GM19351 (cell line): ENCODE measurements around the gene XPO5.
A peak's percentile ranks its signal among the peaks of the same experiment; 100 is the strongest.
"Not testable (repeated sequence)": the region's sequence is repeated elsewhere in the genome, so short reads cannot be mapped to it uniquely, and the experiment has no call there.

Source experiments
- ATAC-seq: cut with Tn5 transposase; IDR thresholded peaks from one replicate; pipeline ENCODE4 v1.9.1; 2021; ENCODE audit warnings: mild to moderate bottlenecking, moderate library complexity; ENCODE audit not compliant: unreplicated experiment

Gene XPO5

DNA sequence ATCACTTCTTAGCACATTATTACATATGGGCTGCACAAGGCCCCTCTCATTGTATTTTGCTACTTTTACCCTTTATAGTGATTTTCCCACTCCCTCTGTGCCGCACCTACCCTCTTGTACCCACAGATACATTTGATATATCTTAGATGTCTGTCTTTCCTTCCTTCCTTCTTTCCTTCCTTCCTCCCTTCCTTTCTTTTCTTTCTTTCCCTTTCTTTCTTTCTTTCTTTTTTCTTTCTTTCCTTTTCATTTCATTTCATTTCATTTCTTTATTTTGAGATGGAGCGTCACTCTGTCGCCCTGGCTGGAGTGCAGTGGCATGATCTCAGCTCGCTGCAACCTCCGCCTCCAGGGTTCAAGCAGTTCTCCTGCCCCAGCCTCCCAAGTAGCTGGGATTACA lies 12.4 kb upstream of the XPO5 start:
- no peak for ATAC-seq

DNA sequence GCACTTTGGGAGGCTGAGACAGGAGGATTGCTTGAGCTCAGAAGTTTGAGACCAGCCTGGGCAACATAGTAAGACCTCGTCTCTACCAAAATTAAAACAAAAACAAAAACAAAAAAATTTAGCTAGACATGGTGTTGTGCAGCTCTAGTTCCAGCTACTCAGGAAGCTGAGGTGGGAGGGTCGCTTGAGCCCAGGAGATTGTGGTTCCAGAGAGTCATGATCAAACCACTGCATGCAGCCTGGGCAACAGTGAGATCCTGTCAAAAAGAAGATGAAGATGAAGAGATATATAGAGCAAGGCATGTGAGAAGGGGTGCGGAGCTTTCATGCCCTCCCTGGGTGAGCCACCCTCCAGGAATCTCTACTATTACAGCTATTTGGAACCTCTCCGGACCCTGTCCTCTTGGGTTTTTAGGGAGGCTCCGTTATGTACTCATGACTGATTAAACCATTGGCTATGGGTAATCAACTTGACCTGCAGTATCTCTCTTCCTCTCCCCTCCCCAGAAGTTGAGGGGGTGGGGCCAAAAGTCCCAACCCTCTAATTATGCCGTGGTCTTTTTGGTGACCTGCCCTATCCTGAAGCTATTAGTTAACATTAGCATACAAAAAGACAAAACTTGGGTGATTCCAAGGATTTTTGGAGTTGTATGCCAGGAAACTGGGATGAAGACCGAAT lies 9.2 kb upstream of the XPO5 start:
- no peak for ATAC-seq

DNA sequence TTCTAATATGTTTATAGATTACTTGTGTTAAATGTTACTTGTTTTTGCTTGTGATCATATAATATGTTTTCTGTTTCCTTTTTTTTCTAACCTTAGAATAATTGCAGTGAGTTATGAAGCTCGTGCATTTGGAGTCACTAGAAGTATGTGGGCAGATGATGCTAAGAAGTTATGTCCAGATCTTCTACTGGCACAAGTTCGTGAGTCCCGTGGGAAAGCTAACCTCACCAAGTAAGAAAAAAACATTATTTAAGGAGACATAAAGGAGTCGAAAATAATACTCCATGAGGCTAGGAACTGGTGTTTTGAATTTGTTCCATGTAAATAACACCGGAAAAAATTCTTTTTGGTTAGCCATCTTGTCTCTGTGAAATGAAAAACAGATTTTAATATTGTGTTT lies 7.1 kb upstream of the XPO5 start:
- ATAC-seq, result no peak

DNA sequence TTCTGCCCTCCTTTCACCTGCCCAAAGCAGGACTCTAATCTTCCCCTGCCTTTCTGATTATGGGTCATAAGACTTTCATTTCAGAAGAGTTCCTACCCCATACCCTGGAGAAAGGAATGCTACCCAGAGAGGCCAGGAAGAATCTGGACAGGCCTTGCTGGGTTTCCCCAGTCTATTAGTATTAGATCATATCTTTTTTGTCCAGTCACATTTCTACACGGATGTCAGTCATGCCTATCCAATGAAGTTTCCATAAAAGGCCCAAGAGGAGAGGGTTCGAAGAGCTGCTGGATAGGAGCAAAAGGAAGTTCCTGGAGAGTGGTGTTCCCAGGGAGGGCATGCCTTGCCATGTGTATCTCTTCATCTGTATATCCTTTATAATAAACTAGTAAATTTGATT lies 3.3 kb upstream of the XPO5 start:
- no peak for ATAC-seq

DNA sequence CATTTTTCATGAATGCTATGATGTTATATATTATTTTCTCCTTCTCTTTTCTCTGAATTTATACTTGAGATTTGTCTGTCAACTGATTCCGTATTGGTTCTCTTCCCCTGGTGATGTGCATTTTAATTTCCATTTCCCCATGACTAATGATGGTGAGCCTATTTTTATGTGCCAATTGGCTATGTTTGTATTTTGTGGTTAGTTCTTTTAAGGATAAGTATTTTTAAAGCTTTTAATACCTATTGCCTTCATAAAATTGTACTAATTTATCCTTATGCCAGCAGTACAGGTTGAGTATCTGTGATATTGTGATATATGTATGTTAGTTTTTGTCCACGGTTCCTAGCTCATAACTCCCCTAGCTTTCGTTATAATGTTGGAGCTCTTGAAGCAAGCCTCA lies 2.9 kb upstream of the XPO5 start:
- no peak for ATAC-seq

DNA sequence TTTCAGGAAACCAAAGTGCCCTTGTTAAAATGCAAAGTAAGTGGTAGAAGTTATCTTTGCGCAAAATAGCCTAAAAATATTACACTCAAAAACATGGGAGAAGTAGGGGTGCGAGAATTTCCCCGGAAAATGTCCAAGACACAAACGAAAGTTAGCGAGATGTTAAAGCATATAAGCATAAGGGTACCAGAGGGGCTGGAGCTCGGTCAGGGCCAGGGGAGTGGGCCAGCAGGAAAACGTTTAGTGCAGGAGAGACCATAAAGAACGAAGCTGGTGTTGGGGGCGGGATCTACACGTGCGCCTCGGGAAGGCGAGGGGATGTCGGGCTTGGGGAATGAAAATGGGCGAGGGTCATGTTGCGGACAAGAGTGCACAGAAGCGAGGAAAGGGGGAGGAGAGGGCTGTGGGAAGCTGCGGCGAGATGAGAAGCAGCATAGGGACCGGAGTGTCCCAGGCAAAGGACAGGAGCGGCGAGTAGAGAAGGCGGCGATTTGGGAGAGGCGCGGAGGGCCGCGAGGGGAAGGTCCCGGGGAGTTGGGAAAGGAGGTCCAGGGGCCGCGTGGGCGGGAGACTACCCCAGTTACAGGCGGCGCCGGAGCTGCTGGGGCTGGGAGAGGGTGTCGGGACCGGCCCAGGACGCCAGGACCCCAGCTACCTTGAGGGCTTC lies 600 bp downstream of the XPO5 start:
- ATAC-seq, result no peak

DNA sequence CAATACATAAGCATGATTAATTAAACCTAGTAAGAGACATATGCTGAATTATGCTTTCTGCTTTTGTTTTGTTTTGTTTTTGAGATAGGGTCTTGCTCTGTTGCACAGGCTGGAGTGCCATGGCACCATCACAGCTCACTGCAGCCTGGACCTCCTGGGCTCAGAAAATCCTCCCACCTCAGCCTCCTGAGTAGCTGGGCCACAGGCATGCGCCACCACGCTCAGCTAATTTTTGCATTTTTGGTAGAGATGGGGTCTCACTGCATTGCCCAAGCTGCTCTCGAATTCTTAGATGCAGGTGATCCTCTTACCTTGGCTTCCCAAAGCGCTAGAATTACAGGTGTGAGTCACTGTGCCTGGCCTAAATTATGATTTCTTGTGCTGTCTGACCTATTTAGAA lies 3.8 kb downstream of the XPO5 start:
- ATAC-seq, result no peak

DNA sequence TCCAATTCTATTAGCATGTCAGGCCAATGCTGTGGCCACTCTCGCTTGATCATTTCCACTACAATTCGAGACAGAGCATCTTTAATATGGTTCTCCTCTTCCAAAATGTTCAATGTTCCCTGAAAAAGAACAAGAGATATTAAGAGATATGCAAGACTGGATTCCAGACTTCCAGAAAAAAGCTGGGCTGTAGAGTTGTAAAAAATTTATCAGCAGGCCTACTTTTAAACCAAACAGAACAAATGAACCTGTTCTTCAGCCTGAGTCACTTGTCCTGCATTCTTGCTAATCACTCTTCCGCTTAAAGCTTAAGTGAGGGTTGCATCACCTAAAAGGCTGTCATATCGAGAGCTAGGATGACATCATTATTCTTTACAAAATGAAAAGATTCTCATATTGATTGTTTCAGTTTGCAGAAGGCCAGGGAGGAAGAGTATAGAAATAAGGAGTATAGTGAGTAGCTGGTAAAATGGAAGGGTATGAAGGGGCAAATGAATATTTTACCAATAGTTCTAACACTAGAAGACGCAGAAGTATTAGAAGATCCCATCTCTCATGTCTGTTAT lies 4.9 kb downstream of the XPO5 start:
- peak; percentile 35 for ATAC-seq

DNA sequence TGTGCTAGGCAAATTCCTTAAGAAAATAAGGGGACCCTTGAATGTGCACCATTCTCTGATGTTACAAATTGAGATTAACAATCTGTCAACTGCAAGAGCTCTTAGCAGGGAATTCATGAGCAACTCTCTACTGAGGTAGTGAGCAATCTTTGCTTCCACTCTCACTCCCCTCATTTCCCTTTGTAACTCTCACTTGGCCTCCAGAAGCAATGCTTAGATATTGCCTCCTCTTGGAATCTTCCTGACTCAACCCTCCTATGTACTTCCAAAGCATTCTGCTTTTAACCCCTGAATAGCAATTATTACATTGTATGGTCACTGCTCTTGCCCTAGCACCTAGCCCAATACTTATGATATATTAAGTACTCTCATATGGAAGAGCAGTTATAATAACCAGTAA lies 16.5 kb downstream of the XPO5 start:
- ATAC-seq, result no peak

DNA sequence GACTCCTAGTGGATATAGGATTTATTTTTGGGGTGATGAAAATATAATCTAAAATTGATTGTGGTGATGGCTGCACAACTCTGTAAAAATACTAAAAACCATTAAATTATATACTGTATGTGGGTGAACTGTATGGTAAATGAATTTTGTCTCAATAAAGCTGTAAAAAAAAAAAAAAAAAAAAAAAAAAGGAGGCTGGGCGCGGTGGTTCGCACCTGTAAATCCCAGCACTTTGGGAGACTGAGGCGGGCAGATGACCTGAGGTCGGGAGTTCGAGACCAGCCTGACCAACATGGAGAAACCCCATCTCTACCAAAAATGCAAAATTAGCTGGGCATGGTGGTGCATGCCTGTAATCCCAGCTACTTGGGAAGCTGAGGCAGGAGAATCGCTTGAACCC lies 18.2 kb downstream of the XPO5 start:
- ATAC-seq, result not testable (repeated sequence)

DNA sequence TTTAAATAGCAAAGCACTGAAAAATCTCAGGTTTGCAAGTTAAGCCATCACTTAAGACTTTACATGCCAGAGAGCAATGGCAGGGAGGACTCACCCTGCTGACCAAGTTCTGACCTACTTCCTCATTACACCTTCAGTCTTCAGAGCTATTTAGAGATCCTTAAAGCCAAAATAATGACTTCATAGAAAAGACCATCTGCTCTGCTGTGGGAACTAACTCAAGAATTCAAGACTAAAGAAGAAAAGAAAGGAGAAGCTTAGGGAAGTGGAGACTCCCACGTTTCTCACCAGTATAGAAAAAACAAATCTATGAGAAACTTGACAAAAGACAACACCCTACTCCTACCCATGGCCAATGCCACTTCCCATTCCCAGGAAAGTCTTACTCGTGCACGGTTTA lies 28.6 kb downstream of the XPO5 start:
- no peak for ATAC-seq

DNA sequence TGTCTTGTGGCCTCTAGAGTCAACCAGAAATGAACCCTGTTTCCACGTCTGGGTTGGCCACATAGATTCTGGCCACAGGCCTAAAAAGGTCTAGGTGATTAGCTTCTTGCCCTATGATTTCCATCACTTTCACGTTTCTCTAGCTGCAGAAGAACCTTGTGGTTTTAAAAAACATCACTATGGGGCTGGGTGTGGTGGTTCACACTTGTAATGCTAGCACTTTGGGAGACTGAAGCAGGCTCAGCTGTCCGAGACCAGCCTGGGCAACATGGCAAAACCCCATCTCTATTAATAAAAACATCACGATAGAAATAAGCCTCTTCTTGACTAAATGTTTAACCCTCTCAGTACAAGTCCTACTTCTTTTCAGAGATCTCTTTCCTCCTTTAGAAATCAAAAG lies 31.4 kb downstream of the XPO5 start:
- no peak for ATAC-seq

DNA sequence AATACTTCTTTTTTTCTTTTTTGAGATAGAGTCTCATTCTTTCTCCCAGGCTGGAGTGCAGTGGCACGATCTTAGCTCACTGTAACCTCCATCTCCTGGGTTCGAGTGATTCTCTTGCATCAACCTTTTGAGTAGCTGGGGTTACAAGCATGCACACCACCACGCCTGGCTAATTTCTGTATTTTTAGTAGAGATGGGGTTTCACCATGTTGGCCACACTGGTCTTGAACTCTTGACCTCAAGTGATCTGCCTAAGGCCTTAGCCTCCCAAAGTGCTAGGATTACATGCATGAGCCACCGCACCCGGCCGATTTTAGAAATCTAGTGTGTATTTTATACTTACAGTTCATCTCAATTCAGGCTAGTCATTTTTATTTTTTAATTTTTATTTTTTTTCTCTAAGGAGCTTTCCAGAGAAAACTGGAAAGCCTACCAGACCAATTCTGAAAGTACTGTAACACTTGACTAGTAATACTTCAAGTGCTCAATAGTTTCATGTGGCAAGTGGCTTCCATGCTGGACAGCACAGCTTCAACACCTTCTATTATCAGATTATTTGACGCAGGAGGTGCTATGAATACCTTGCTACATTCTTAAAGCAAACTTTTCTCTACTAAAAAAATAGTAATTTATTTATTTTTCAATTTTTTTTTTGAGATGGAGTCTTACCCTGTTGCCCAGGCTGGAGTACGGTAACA lies 33.9 kb downstream of the XPO5 start:
- peak; percentile 76 for ATAC-seq

DNA sequence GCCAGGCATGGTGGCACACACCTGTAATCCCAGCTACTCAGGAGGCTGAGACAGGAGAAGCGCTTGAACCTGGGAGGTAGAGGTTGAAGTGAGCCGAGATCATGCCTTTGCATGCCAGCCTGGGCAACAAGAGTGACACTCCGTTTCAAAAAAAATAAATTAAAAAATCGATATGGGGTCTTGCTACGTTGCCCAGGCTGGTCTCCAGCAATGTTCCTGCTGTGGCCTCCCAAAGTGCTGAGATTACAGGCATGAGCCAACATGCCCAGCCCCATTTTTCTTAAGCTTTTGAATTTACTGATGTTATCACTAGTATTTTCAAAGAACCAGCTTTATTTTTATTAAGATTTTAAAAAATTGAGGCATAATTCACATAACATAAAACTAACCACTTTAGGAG lies 35.3 kb downstream of the XPO5 start:
- no peak for ATAC-seq

DNA sequence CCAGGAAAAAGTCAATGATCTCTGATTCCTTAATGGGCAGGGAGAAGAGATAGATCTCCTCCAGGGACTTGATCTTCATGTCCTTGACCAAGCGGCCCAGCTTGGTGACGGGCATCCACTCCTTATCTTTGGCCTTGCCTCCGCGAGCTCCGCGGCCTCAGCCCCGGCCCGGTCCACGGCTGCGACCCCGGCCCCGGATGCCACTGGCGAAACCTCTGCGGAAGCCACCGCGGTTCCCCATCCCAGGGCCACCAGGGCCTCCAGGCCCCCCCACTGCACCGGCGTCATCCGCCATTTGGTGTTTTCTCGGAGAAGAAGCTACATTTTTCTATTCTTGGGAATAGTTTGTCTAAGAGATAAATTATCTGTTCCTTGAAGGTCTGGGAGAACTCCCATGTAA lies 36.4 kb downstream of the XPO5 start:
- ATAC-seq, result not testable (repeated sequence)

DNA sequence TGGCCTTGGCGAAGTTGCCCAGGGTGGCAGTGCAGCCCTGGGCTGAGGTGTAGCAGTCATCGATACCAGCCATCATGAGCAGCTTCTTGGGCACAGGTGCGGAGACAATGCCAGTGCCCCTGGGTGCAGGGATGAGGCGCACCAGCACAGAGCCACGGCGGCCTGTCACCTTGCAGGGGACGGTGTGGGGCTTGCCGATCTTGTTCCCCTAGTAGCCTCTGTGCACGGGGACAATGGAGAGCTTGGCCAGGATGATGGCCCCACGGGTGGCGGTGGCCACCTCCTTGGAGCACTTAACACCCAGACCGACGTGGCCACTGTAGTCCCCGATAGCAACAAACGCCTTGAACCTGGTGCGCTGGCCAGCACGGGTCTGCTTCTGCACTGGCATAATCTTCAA lies 36.9 kb downstream of the XPO5 start:
- not testable (repeated sequence) for ATAC-seq

DNA sequence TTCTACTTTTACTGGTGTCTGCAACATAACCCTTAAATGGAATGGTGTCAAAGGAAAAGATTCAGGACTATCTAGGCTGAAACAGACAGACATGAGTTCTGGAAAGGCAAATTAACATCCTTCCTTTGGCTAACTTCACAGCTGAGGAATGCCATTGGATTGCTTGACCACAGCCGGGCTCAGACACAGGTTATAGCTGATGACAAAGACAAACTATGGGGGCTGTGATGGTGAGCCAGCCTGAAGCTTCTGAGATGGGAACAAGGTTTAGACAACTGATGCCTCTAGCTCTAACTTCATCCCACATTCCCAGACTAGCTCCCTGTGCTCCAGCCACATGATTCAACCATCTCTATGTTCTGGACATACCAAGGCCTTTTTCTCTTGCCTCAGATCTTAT lies 43.6 kb downstream of the XPO5 start:
- no peak for ATAC-seq

DNA sequence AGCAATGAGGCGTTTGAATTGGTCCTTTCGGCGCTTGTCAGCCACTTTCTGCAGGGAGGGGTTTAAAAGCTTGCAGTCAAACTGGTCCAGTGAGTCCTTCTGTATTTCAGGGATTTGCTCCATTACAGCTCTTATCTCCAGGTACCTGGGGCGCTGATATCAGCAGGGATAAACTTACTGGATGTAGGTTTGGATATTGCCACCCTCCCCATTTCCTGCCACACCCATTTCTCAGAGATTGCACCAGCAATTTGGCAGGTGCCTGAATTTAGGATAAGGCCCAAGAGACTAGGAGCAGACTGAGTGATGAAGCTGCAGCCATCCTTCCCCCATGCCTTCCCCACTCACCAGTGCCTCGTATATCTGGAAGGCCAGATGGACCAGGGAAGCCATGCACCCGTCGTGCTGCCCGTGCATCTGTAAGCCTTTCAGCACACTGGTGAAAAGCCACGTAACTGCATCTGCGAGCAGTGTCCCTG lies 51.3 kb downstream of the XPO5 start:
- no peak for ATAC-seq

DNA sequence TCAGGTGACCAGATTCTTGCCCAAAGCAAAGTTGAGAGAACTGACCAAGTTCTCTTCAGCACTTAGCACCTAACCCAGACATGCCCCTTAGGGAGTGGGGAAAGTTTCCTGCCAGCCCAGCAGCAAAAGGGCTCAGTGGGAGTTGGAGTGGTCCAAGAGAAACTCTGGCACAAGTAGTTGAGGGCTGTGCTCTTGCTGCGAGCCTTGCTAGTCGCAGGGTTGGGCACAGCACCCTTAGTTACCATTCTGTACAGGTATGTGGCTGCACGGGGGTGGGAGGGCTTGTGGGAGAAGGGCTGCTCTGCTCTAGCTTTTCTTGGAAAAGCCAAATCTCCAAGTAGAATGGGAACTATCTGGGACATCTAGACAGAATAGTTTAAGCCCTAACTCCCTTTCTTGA lies 52.6 kb downstream of the XPO5 start:
- ATAC-seq, result no peak

DNA sequence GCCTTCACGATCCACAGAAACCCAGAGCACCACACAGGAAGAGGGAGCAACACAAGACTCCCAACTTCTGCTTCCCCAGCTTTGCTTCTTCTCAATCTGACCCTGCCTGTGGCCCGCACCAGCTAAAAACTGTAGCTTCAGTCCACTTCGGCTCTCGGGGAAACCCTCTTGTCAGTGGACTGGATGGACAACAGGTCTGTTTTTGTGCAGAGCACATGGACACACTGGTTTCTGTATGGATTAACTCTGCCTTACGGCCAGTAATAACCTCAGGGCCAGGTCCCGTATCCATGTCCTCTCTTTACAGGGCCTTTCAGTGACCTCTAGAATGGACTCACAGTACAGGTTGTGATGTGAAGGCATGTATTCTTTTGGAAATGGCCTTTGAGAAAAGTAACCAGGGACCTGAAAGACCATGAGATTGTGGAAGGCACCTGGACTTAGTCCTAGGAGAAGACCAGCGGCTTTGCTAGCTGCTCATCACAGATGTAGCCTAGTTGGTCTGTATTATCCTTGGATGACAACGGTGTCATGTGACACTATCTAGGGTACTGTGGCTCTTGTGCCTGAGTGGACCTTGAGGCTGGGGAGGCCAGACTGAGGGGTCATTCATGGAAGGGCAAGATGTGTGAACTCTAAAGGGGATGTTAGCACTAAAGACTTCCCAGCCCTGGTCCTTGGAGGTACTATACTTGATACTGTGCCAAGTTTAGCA lies 53.1 kb downstream of the XPO5 start:
- ATAC-seq, result no peak

DNA sequence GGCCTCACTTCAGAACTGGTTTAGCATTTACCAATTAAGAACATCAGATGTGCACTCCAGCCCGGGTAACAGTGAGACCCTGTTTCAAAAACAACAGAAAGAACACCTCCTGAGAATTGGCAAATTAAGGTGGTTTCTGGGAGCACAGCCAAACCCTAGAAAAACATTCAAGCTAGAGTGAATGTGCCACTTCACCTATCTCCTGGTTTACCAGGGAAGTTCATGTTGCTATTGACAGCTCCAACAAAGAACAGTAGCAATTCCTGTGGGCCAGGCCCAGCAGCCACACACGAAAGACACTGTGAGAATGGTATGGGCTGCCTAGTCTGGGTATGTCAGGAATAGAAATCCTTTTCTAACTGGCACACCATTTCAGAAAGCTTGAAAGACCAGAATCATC lies 54.0 kb downstream of the XPO5 start:
- no peak for ATAC-seq
